OCI-LY7 (cell line): ENCODE measurements around the gene TGM3. TPM values are rescaled to one million over a fixed set of nuclear protein-coding genes. Genes with fewer than 3 reads are reported as not detected.

Source experiments
- BruUV-seq: library from RNA; stranded (reverse); fragments of 400-500 nt; replicated peaks from 2 replicates; lab custom pipeline; 2021; lab: Mats Ljungman, UMichigan
- CTCF ChIA-PET: fragments of 300-600 bp; sonication (Branson Sonifier 250); formaldehyde crosslinking; loops from one replicate; lab custom pipeline; 2022; ENCODE audit warnings: antibody characterized with exemption; ENCODE audit not compliant: unreplicated experiment; lab: Charles Lee
- POLR2A ChIA-PET: fragments of 300-600 bp; sonication (Branson Sonifier 250); formaldehyde crosslinking; loops from one replicate; lab custom pipeline; 2022; ENCODE audit warnings: antibody characterized with exemption; lab: Charles Lee
- DNase-seq: peaks from one replicate; pipeline ENCODE4 v3.0.0-alpha.2; 2015; ENCODE audit warnings: low spot score
- H2AFZ ChIP-seq: fragments of 200-600 bp; sonication (generic), shearing (Covaris generic); 2 replicates; pipeline ENCODE4 v1.6.1; 2014; ENCODE audit warnings: mild to moderate bottlenecking, antibody characterized with exemption, low read length, moderate library complexity
- H3K27ac ChIP-seq: fragments of 200-600 bp; sonication (generic); 2 replicates; pipeline ENCODE4 v1.5.1; 2014; ENCODE audit warnings: mixed run types, low read depth, mild to moderate bottlenecking, moderate library complexity, low read length, inconsistent platforms; ENCODE audit not compliant: poor library complexity, severe bottlenecking
- H3K36me3 ChIP-seq: fragments of 200-600 bp; sonication (generic); 2 replicates; pipeline ENCODE4 v1.6.1; 2014; ENCODE audit warnings: mild to moderate bottlenecking, antibody characterized with exemption, low read length, moderate library complexity, mixed read lengths; ENCODE audit not compliant: insufficient read depth
- H3K4me1 ChIP-seq: fragments of 200-600 bp; sonication (generic); 2 replicates; pipeline ENCODE4 v1.5.1; 2014; ENCODE audit warnings: mild to moderate bottlenecking, low read length; ENCODE audit not compliant: insufficient read depth, poor library complexity, severe bottlenecking
- H3K4me2 ChIP-seq: fragments of 200-600 bp; sonication (generic); 2 replicates; pipeline ENCODE4 v1.6.1; 2014; ENCODE audit warnings: mild to moderate bottlenecking, low read length
- H3K4me3 ChIP-seq: fragments of 200-600 bp; sonication (generic); 2 replicates; pipeline ENCODE4 v1.5.1; 2014; ENCODE audit warnings: mild to moderate bottlenecking, low read depth, low read length; ENCODE audit not compliant: poor library complexity, severe bottlenecking
- H3K79me2 ChIP-seq: fragments of 200-600 bp; sonication (generic); 2 replicates; pipeline ENCODE4 v1.6.1; 2016; ENCODE audit warnings: low read depth, mild to moderate bottlenecking, low read length, moderate library complexity, mixed read lengths; ENCODE audit not compliant: insufficient read depth
- H3K9me2 ChIP-seq: fragments of 200-600 bp; sonication (generic); 2 replicates; pipeline ENCODE4 v1.6.1; 2016; ENCODE audit warnings: mild to moderate bottlenecking, low read length, mixed read lengths; ENCODE audit not compliant: insufficient read depth
- H3K9me3 ChIP-seq: fragments of 200-600 bp; sonication (generic); 2 replicates; pipeline ENCODE4 v1.6.1; 2014; ENCODE audit warnings: mild to moderate bottlenecking, mixed run types, low read length, mixed read lengths
- H4K20me1 ChIP-seq: fragments of 200-600 bp; sonication (generic); 2 replicates; pipeline ENCODE4 v1.6.1; 2014; ENCODE audit warnings: mild to moderate bottlenecking, antibody characterized with exemption, low read length, moderate library complexity, mixed read lengths; ENCODE audit not compliant: insufficient read depth
- CTCF ChIP-seq: fragments of 200-600 bp; sonication (generic); conservative IDR thresholded peaks from 2 replicates; pipeline ENCODE4 v1.5.1; 2014; ENCODE audit warnings: mild to moderate bottlenecking, antibody characterized with exemption, low read length, moderate library complexity, mixed read lengths
- EZH2phosphoT487 ChIP-seq: fragments of 200-600 bp; sonication (generic); IDR thresholded peaks from 2 replicates; pipeline ENCODE4 v1.6.1; 2018; ENCODE audit warnings: low read depth, borderline replicate concordance, mild to moderate bottlenecking, mixed run types, antibody characterized with exemption, low read length, moderate library complexity, mixed read lengths
- intact Hi-C: fragments of 100-400 bp; cut with micrococcal nuclease; formaldehyde crosslinking; loops from one replicate; pipeline ENCODE4 v1.10.0; 2022; ENCODE audit not compliant: unreplicated experiment
- total RNA-seq, 2 experiments: library from RNA; depleted of rRNA in 1 of 2; stranded (reverse); fragments of >200 nt in 1 of 2; shearing (Covaris generic) in 1 of 2; gene quantifications; 2 replicates each; pipeline ENCODE4 v1.2.3, GENCODE V29; 2014 to 2022

The TGM3 gene
- total RNA-seq, 2 experiments from 2014 or later, result not detected

- Histone ChIP-seq H3K36me3 (no peaks in the 10 kb centered on the region), H3K79me2 (no peaks in the 10 kb centered on the region), H3K27ac (no peak overlapping the region), H4K20me1 (no peaks in the 10 kb centered on the region), H3K4me1 (no peaks in the 10 kb centered on the region), H3K4me3 (no peak overlapping the region), H3K4me2 (no peak overlapping the region), H3K9me2 (no peaks in the 10 kb centered on the region), H3K9me3 (no peaks in the 10 kb centered on the region), H2AFZ (no peak overlapping the region)
- TF ChIP-seq CTCF, result no peak
- no peak for TF ChIP-seq EZH2phosphoT487
- no peak for DNase-seq
- no TSS peak for BruUV-seq
- intact Hi-C loops, result no loop called here
- ChIA-PET POLR2A (interaction anchor here (0.6 kb wide), 1 partner anchor 1145 kb away, joined by 3 read pairs; no protein-coding TSS in a partner anchor), CTCF (no interaction called here)
These were observed 2.3 kb upstream of the TGM3 start for GRCh38 chr20:2293486-2293885.

GRCh38 chr20:2293971-2294370 is 1.8 kb upstream of the TGM3 start:
- intact Hi-C loops, result no loop called here

More at GRCh38 chr20:2293971-2294370, 1.8 kb upstream of the TGM3 start:
- Histone ChIP-seq H3K9me2 (no peaks in the 10 kb centered on the region), H4K20me1 (no peaks in the 10 kb centered on the region), H3K27ac (no peak overlapping the region), H3K9me3 (no peaks in the 10 kb centered on the region), H2AFZ (no peak overlapping the region), H3K36me3 (no peaks in the 10 kb centered on the region), H3K4me3 (no peak overlapping the region), H3K4me2 (no peak overlapping the region), H3K79me2 (no peaks in the 10 kb centered on the region), H3K4me1 (no peaks in the 10 kb centered on the region)
- BruUV-seq, result no TSS peak
- DNase-seq, result no peak
- CTCF ChIA-PET, result no interaction called here
- POLR2A ChIA-PET, result interaction anchor here (0.6 kb wide), 1 partner anchor 1145 kb away, joined by 3 read pairs; no protein-coding TSS in a partner anchor
- no peak for TF ChIP-seq EZH2phosphoT487
- TF ChIP-seq CTCF, result no peak
